HepG2 (cell line): ENCODE results near the gene THRAP3. TPM values are rescaled to one million over a fixed set of nuclear protein-coding genes. Genes with fewer than 3 reads are reported as not detected.

ENCODE experiments used
- EP300 ChIP-seq, 3 experiments: sonication (generic) in 1 of 3; formaldehyde crosslinking in 1 of 3; IDR thresholded peaks; 2 replicates each; pipeline versions ENCODE4 v1.5.1 to v1.6.1; 2011 to 2020; ENCODE audit warnings: low read depth in 2 of 3, low read length in 2 of 3, borderline replicate concordance in 1 of 3, improper control_type of control experiment in 1 of 3, mild to moderate bottlenecking in 1 of 3, missing genetic modification reagents in 1 of 3, moderate library complexity in 1 of 3
- NCOA5 ChIP-seq: sonication (generic); formaldehyde crosslinking; IDR thresholded peaks from 2 replicates; pipeline ENCODE4 v1.4.0; 2020; ENCODE audit warnings: missing genetic modification reagents
- NPAS2 ChIP-seq: sonication (generic); formaldehyde crosslinking; IDR thresholded peaks from 2 replicates; pipeline ENCODE4 v1.8.0; 2022; ENCODE audit warnings: mild to moderate bottlenecking, missing genetic modification reagents, borderline replicate concordance
- PAXIP1 ChIP-seq: sonication (generic); formaldehyde crosslinking; conservative IDR thresholded peaks from 2 replicates; pipeline ENCODE4 v1.4.0; 2020; ENCODE audit warnings: mild to moderate bottlenecking, missing genetic modification reagents, moderate library complexity
- SUZ12 ChIP-seq: fragments of 150-350 bp; IDR thresholded peaks from 2 replicates; pipeline ENCODE4 v1.6.1; 2014; ENCODE audit warnings: low read depth, low read length
- ZBED4 ChIP-seq: sonication (generic); formaldehyde crosslinking; IDR thresholded peaks from 2 replicates; pipeline ENCODE4 v1.4.0; 2020; ENCODE audit warnings: missing genetic modification reagents, borderline replicate concordance
- ZBTB40 ChIP-seq, 2 experiments: fragments of 450-650 bp in 1 of 2; sonication (generic) in 1 of 2; formaldehyde crosslinking in 1 of 2; IDR thresholded peaks; 2 replicates each; pipeline versions ENCODE4 v1.6.1 to v1.8.0; 2016 to 2022; ENCODE audit warnings: antibody characterized with exemption in 1 of 2, mild to moderate bottlenecking in 1 of 2, missing genetic modification reagents in 1 of 2
- ZNF274 ChIP-seq: sonication (generic); formaldehyde crosslinking; IDR thresholded peaks from 2 replicates; pipeline ENCODE4 v1.5.1; 2020; ENCODE audit warnings: mild to moderate bottlenecking, missing genetic modification reagents
- polyA plus RNA-seq, 8 experiments: library from polyadenylated mRNA; depleted of rRNA in 3 of 8; stranded (reverse) in 7 of 8; unstranded in 1 of 8; fragments of >200 nt; fragmentation: Illumina TruSeq in 4 of 8; extraction: Trizol in 4 of 8; gene quantifications; 2 replicates each; pipeline versions ENCODE4 v1.2.1 to v1.2.3, GENCODE V29; 2011 to 2016; ENCODE audit warnings: low read depth in 4 of 8, missing spikeins in 1 of 8, mixed read lengths in 1 of 8; ENCODE audit not compliant: insufficient read depth in 1 of 8
- total RNA-seq, 5 experiments: library from RNA; depleted of rRNA; stranded (reverse); fragments of >200 nt; fragmentation: Illumina TruSeq; extraction: Trizol; gene quantifications; 2 replicates each; pipeline ENCODE4 v1.2.3, GENCODE V29; 2016; ENCODE audit warnings: low read depth in 1 of 5
- TF ChIP-seq, protein P1 (sequence below): sonication (generic); formaldehyde crosslinking; IDR thresholded peaks from 2 replicates; pipeline ENCODE4 v1.8.1; 2023; ENCODE audit warnings: missing genetic modification reagents, mild to moderate bottlenecking, borderline replicate concordance

Gene THRAP3
- total and polyA plus RNA-seq, 2 of the 13 experiments (the other 11 are each of a cell fraction or from before 2014, with no cell fraction given): 45.0 to 92.6 TPM

GRCh38 chr1:36306210-36306901, 82.1 kb downstream of the THRAP3 start, which contains the start of gene SH3D21 (continued):
- no peak for TF ChIP-seq PAXIP1
- TF ChIP-seq NPAS2: no peak
- no peak for TF ChIP-seq ZBTB40 (IDR thresholded peaks at IDR 0.05)
- peak; percentile 13; the same call in 1 of the 2 replicates for TF ChIP-seq ZBTB40 (CRISPR knock-in tag; IDR thresholded peaks at IDR 0.05)
- peak; percentile 59; the same call in 1 of the 2 replicates for TF ChIP-seq ZNF274 (CRISPR knock-in tag)
- no peak for TF ChIP-seq EP300 (IDR thresholded peaks at IDR 0.05; ENCODE audit: low read depth in 2 of 2, low read length in 2 of 2)
- no peak for TF ChIP-seq EP300 (CRISPR knock-in tag; IDR thresholded peaks at IDR 0.05; ENCODE audit: borderline replicate concordance)
- TF ChIP-seq, protein P1, sequence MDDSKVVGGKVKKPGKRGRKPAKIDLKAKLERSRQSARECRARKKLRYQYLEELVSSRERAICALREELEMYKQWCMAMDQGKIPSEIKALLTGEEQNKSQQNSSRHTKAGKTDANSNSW (CRISPR knock-in tag): 0 out of 2 replicates have a peak, but pooled peaks have one; percentile 72
- no peak for TF ChIP-seq SUZ12
- TF ChIP-seq NCOA5 (CRISPR knock-in tag): 0 out of 2 replicates have a peak, but pooled peaks have one; percentile 51
- TF ChIP-seq ZBED4 (CRISPR knock-in tag): 0 out of 2 replicates have a peak, but pooled peaks have one; percentile 19
